Muscle of leg (tissue), 11 donors: ENCODE data around the gene MTFMT. TPM values are rescaled to one million over a fixed set of nuclear protein-coding genes. Genes with fewer than 3 reads are reported as not detected.
"Not testable (repeated sequence)": the region's sequence is repeated elsewhere in the genome, so short reads cannot be mapped to it uniquely, and the experiment has no call there.

Source experiments
- DNase-seq: peaks from one replicate; pipeline ENCODE4 v3.0.0; 2013
- H3K27ac ChIP-seq: one replicate; pipeline ENCODE4 v1.5.1; 2013; ENCODE audit warnings: mild to moderate bottlenecking, low read length, control low read depth
- H3K27me3 ChIP-seq: one replicate; pipeline ENCODE4 v1.6.1; 2013; ENCODE audit warnings: low read length; ENCODE audit not compliant: control insufficient read depth, insufficient read depth
- H3K36me3 ChIP-seq: one replicate; pipeline ENCODE4 v1.6.1; 2013; ENCODE audit warnings: low read length; ENCODE audit not compliant: control insufficient read depth, insufficient read depth
- H3K4me1 ChIP-seq: one replicate; pipeline ENCODE4 v1.6.1; 2013; ENCODE audit warnings: low read length; ENCODE audit not compliant: control insufficient read depth, insufficient read depth
- H3K4me3 ChIP-seq: one replicate; pipeline ENCODE4 v1.5.1; 2013; ENCODE audit warnings: low read length, control low read depth
- H3K9me3 ChIP-seq: replicated peaks from 2 replicates; pipeline ENCODE4 v1.6.1; 2013; ENCODE audit warnings: low read depth, low read length; ENCODE audit not compliant: control insufficient read depth
- WGBS: methylation state at CpG from one replicate; pipeline ENCODE4 v1.1.5; 2013; ENCODE audit warnings: missing lambda C conversion rate; ENCODE audit not compliant: insufficient coverage; 5-methylcytosine and 5-hydroxymethylcytosine counted together
- polyA plus RNA-seq, 8 donors: library from polyadenylated mRNA; unstranded; fragments of 120-200 nt; gene quantifications; one replicate each; pipeline versions ENCODE4 v1.2.1 to v1.2.3, GENCODE V29; 2013; ENCODE audit warnings: inconsistent platforms in 1 of 8, low replicate concordance in 1 of 8; ENCODE audit not compliant: insufficient read length in 8 of 8, insufficient read depth in 1 of 8
- total RNA-seq: library from RNA; stranded (reverse); fragments of 120-200 nt; gene quantifications from one replicate; pipeline ENCODE4 v1.2.4, GENCODE V29; 2013

The MTFMT gene
- total and polyA plus RNA-seq, 9 donors, result 7.9 to 11.2 (median 9.3) TPM

GRCh38 chr15:65026756-65027155 is 2.7 kb downstream of the MTFMT start:
- Histone ChIP-seq H3K4me1 (peaks cover 9% of the 10 kb centered on the region), H3K36me3 (peaks cover 22% of the 10 kb centered on the region), H3K27me3 (peaks cover 3% of the 10 kb centered on the region), H3K9me3 (no peaks in the 10 kb centered on the region), H3K4me3 (no peak overlapping the region), H3K27ac (no peak overlapping the region)
- no peak for DNase-seq
- WGBS, result no CpG with 5 or more reads among the region's 6 CpGs

- Histone ChIP-seq H3K4me1 (no peaks in the 10 kb centered on the region), H3K36me3 (peaks cover 36% of the 10 kb centered on the region), H3K9me3 (no peaks in the 10 kb centered on the region), H3K4me3 (no peak overlapping the region), H3K27me3 (no peaks in the 10 kb centered on the region), H3K27ac (no peak overlapping the region)
- DNase-seq, result no peak
Observed at GRCh38 chr15:65021488-65021887, 8.0 kb downstream of the MTFMT start.

GRCh38 chr15:65020419-65020818 is 9.0 kb downstream of the MTFMT start:
- Histone ChIP-seq H3K9me3 (no peaks in the 10 kb centered on the region), H3K27me3 (no peaks in the 10 kb centered on the region), H3K4me1 (no peaks in the 10 kb centered on the region), H3K27ac (no peak overlapping the region), H3K4me3 (no peak overlapping the region), H3K36me3 (peaks cover 31% of the 10 kb centered on the region)
- no CpG with 5 or more reads among the region's 1 CpG for WGBS
- no peak for DNase-seq

- DNase-seq, H3K4me1 ChIP-seq, H3K9me3 ChIP-seq, H3K4me3 ChIP-seq, H3K27ac ChIP-seq, H3K27me3 ChIP-seq: not testable (repeated sequence)
- no CpG with 5 or more reads among the region's 4 CpGs for WGBS
- peaks cover 27% of the 10 kb centered on the region for H3K36me3 ChIP-seq
Observed at GRCh38 chr15:65011198-65011597, 18.2 kb downstream of the MTFMT start.

- Histone ChIP-seq H3K36me3 (peaks cover 15% of the 10 kb centered on the region), H3K4me1 (no peaks in the 10 kb centered on the region), H3K4me3 (no peak overlapping the region), H3K27me3 (no peaks in the 10 kb centered on the region), H3K9me3 (peaks cover 8% of the 10 kb centered on the region), H3K27ac (no peak overlapping the region)
- DNase-seq, result no peak
- 54% methylated on average over 1 of the region's 2 CpGs for WGBS
Observed at GRCh38 chr15:65008983-65009382, 20.5 kb downstream of the MTFMT start.

- Histone ChIP-seq H3K4me1 (no peaks in the 10 kb centered on the region), H3K4me3 (no peak overlapping the region), H3K27ac (no peak overlapping the region), H3K9me3 (no peaks in the 10 kb centered on the region), H3K36me3 (peaks cover 2% of the 10 kb centered on the region), H3K27me3 (no peaks in the 10 kb centered on the region)
- no peak for DNase-seq
- WGBS, result 60% methylated on average over 1 of the region's 3 CpGs
Observed at GRCh38 chr15:65006876-65007275, 22.6 kb downstream of the MTFMT start.

GRCh38 chr15:65004993-65005392 is 24.4 kb downstream of the MTFMT start:
- no peak overlapping the region for H3K4me3 ChIP-seq
- DNase-seq, result no peak
- WGBS, result 61% methylated on average over 2 of the region's 3 CpGs
- no peak overlapping the region for H3K27ac ChIP-seq
- no peaks in the 10 kb centered on the region for H3K9me3 ChIP-seq
- no peaks in the 10 kb centered on the region for H3K4me1 ChIP-seq
- H3K36me3 ChIP-seq, result peaks cover 4% of the 10 kb centered on the region
- H3K27me3 ChIP-seq, result no peaks in the 10 kb centered on the region

- Histone ChIP-seq H3K4me1 (peaks cover 5% of the 10 kb centered on the region), H3K27ac (no peak overlapping the region), H3K9me3 (no peaks in the 10 kb centered on the region), H3K4me3 (no peak overlapping the region), H3K27me3 (no peaks in the 10 kb centered on the region), H3K36me3 (peaks cover 2% of the 10 kb centered on the region)
- DNase-seq, result peak; percentile 26
- WGBS, result 38% methylated on average over 2 of the region's 4 CpGs
Observed at GRCh38 chr15:64997745-64998375, 31.6 kb downstream of the MTFMT start.

- Histone ChIP-seq H3K27me3 (no peaks in the 10 kb centered on the region), H3K4me3 (no peak overlapping the region), H3K4me1 (peaks cover 5% of the 10 kb centered on the region), H3K9me3 (no peaks in the 10 kb centered on the region), H3K36me3 (peaks cover 2% of the 10 kb centered on the region), H3K27ac (no peak overlapping the region)
- 17% methylated on average over 4 of the region's 5 CpGs for WGBS
- peak; percentile 50 for DNase-seq
Observed at GRCh38 chr15:64997066-64997465, 32.4 kb downstream of the MTFMT start.

- H3K4me3 ChIP-seq, result no peak overlapping the region
- no peaks in the 10 kb centered on the region for H3K27me3 ChIP-seq
- DNase-seq, result no peak
- WGBS, result no CpG with 5 or more reads among the region's 1 CpG
- no peaks in the 10 kb centered on the region for H3K9me3 ChIP-seq
- H3K4me1 ChIP-seq, result peaks cover 19% of the 10 kb centered on the region
- no peak overlapping the region for H3K27ac ChIP-seq
- no peaks in the 10 kb centered on the region for H3K36me3 ChIP-seq
Observed at GRCh38 chr15:64993290-64993689, 36.1 kb downstream of the MTFMT start.
